IMR-90 (cell line): Measurements from ENCODE around the gene LRP11. TPM values are rescaled to one million over a fixed set of nuclear protein-coding genes. Genes with fewer than 3 reads are reported as not detected.

Experiments used
- ATAC-seq: fragments of 200-7000 bp; cut with Tn5 transposase; 2 replicates; pipeline ENCODE4 v1.9.1; 2020; ENCODE audit warnings: low read depth, mild to moderate bottlenecking, moderate library complexity
- BruUV-seq: library from RNA; stranded (reverse); fragments of 400-500 nt; replicated peaks from 2 replicates; lab custom pipeline; 2021; lab: Mats Ljungman, UMichigan
- CTCF ChIA-PET: fragments of 300-600 bp; formaldehyde crosslinking; extraction: SDS; loops from one replicate; lab custom pipeline; 2021; ENCODE audit warnings: antibody characterized with exemption; lab: Yijun Ruan, JAX
- POLR2A ChIA-PET: fragments of 300-600 bp; sonication (Branson Sonifier 250); formaldehyde crosslinking; loops from one replicate; lab custom pipeline; 2022; ENCODE audit warnings: antibody characterized with exemption; ENCODE audit not compliant: unreplicated experiment; lab: Charles Lee
- DNase-seq: peaks from one replicate; pipeline ENCODE4 v3.0.0; 2013
- H2AFZ ChIP-seq: replicated peaks from 2 replicates; pipeline ENCODE3; 2013; ENCODE audit warnings: low read length, mild to moderate bottlenecking; ENCODE audit not compliant: poor library complexity
- H2AK5ac ChIP-seq: 2 replicates; pipeline ENCODE4 v1.6.1; 2013; ENCODE audit warnings: low read depth, low read length, inconsistent platforms
- H2AK9ac ChIP-seq: replicated peaks from 2 replicates; pipeline ENCODE3; 2013; ENCODE audit warnings: mild to moderate bottlenecking, low read depth, low read length, moderate library complexity; ENCODE audit not compliant: poor library complexity
- H2BK120ac ChIP-seq: 2 replicates; pipeline ENCODE4 v1.6.1; 2013; ENCODE audit warnings: low read depth, low read length, inconsistent platforms
- H2BK15ac ChIP-seq: 3 replicates; pipeline ENCODE4 v1.6.1; 2013; ENCODE audit warnings: low read depth, low read length, inconsistent platforms
- H2BK20ac ChIP-seq: 2 replicates; pipeline ENCODE4 v1.6.1; 2013; ENCODE audit warnings: low read depth, mild to moderate bottlenecking, inconsistent platforms, low read length, moderate library complexity
- H2BK5ac ChIP-seq: 2 replicates; pipeline ENCODE4 v1.6.1; 2013; ENCODE audit warnings: mild to moderate bottlenecking, low read depth, low read length, inconsistent platforms; ENCODE audit not compliant: poor library complexity, severe bottlenecking
- H3K14ac ChIP-seq: replicated peaks from 2 replicates; pipeline ENCODE4 v1.6.1; 2013; ENCODE audit warnings: low read depth, low read length, inconsistent platforms
- H3K18ac ChIP-seq: 2 replicates; pipeline ENCODE4 v1.6.1; 2013; ENCODE audit warnings: low read depth, low read length, control low read depth
- H3K23ac ChIP-seq: 2 replicates; pipeline ENCODE4 v1.6.1; 2013; ENCODE audit warnings: low read depth, low read length, inconsistent platforms
- H3K27ac ChIP-seq: 2 replicates; pipeline ENCODE4 v1.5.1; 2013; ENCODE audit warnings: mild to moderate bottlenecking, control low read depth, low read length; ENCODE audit not compliant: insufficient read depth
- H3K27me3 ChIP-seq: 2 replicates; pipeline ENCODE4 v1.6.1; 2013; ENCODE audit warnings: low read length; ENCODE audit not compliant: control insufficient read depth, insufficient read depth
- H3K36me3 ChIP-seq: 2 replicates; pipeline ENCODE4 v1.6.1; 2013; ENCODE audit warnings: low read length, mixed read lengths; ENCODE audit not compliant: control insufficient read depth, insufficient read depth
- H3K4ac ChIP-seq: 2 replicates; pipeline ENCODE4 v1.6.1; 2013; ENCODE audit warnings: low read depth, low read length, inconsistent platforms
- H3K4me1 ChIP-seq: 2 replicates; pipeline ENCODE4 v1.6.1; 2013; ENCODE audit warnings: low read length, mixed read lengths; ENCODE audit not compliant: control insufficient read depth, insufficient read depth
- H3K4me2 ChIP-seq: 2 replicates; pipeline ENCODE4 v1.6.1; 2013; ENCODE audit warnings: low read depth, mild to moderate bottlenecking, control low read depth, low read length, moderate library complexity
- H3K4me3 ChIP-seq: 2 replicates; pipeline ENCODE4 v1.5.1; 2013; ENCODE audit warnings: low read depth, mild to moderate bottlenecking, control low read depth, low read length, moderate library complexity; ENCODE audit not compliant: insufficient read depth
- H3K56ac ChIP-seq: 2 replicates; pipeline ENCODE4 v1.6.1; 2013; ENCODE audit warnings: low read length, inconsistent platforms; ENCODE audit not compliant: insufficient read depth; ENCODE audit errors: extremely low read depth
- H3K79me1 ChIP-seq, 2 experiments: 2 replicates each; pipeline ENCODE4 v1.6.1; 2013; ENCODE audit warnings: low read length in 2 of 2, inconsistent platforms in 1 of 2, low read depth in 1 of 2
- H3K9ac ChIP-seq: 2 replicates; pipeline ENCODE4 v1.6.1; 2013; ENCODE audit warnings: low read depth, low read length, control low read depth
- H3K9me1 ChIP-seq: 2 replicates; pipeline ENCODE4 v1.6.1; 2013; ENCODE audit warnings: low read length, inconsistent platforms; ENCODE audit not compliant: insufficient read depth
- H3K9me3 ChIP-seq: 2 replicates; pipeline ENCODE4 v1.6.1; 2013; ENCODE audit warnings: low read length; ENCODE audit not compliant: control insufficient read depth, insufficient read depth
- H4K20me1 ChIP-seq: 2 replicates; pipeline ENCODE4 v1.6.1; 2013; ENCODE audit warnings: low read length, inconsistent platforms; ENCODE audit not compliant: insufficient read depth
- H4K5ac ChIP-seq: 2 replicates; pipeline ENCODE4 v1.6.1; 2013; ENCODE audit warnings: mild to moderate bottlenecking, low read depth, low read length, control low read depth
- H4K8ac ChIP-seq, 2 experiments: 2 replicates each; pipeline ENCODE4 v1.6.1; 2013; ENCODE audit warnings: low read depth in 2 of 2, low read length in 2 of 2, control low read depth in 1 of 2, inconsistent platforms in 1 of 2
- H4K91ac ChIP-seq: 2 replicates; pipeline ENCODE4 v1.6.1; 2013; ENCODE audit warnings: low read depth, low read length, inconsistent platforms; ENCODE audit not compliant: insufficient read depth
- BHLHE40 ChIP-seq: fragments of 150-350 bp; IDR thresholded peaks from 2 replicates; pipeline ENCODE4 v1.6.1; 2016; ENCODE audit warnings: mild to moderate bottlenecking, low read depth, low read length
- CHD1 ChIP-seq: IDR thresholded peaks from 2 replicates; pipeline ENCODE4 v1.6.1; 2012; ENCODE audit warnings: low read depth, low read length, improper control_type of control experiment
- MAFK ChIP-seq: IDR thresholded peaks from 2 replicates; pipeline ENCODE4 v1.6.1; 2012; ENCODE audit warnings: low read depth, low read length, improper control_type of control experiment
- NFE2L2 ChIP-seq: fragments of 150-350 bp; IDR thresholded peaks from 2 replicates; pipeline ENCODE4 v1.6.1; 2016; ENCODE audit warnings: low read depth, mild to moderate bottlenecking, low read length
- RFX5 ChIP-seq: IDR thresholded peaks from 2 replicates; pipeline ENCODE4 v1.8.0; 2012; ENCODE audit warnings: low read depth, mild to moderate bottlenecking, low read length, moderate library complexity
- WGBS, 2 experiments: methylation state at CpG; one replicate each; pipeline versions ENCODE4 v1.1.5 to v1.1.7; 2013; ENCODE audit warnings: missing lambda C conversion rate in 2 of 2; ENCODE audit not compliant: insufficient read length in 1 of 2; ENCODE audit errors: extremely low coverage in 2 of 2; 5-methylcytosine and 5-hydroxymethylcytosine counted together
- dilution Hi-C: fragments of 300-500 bp; cut with HindIII; formaldehyde crosslinking; loops from one replicate; pipeline ENCODE4 v1.14.3; 2018; ENCODE audit warnings: low sequenced_read_pairs; ENCODE audit not compliant: unreplicated experiment
- in situ Hi-C: fragments of 300-500 bp; cut with MboI; formaldehyde crosslinking; loops from 3 replicates; pipeline ENCODE4 v1.14.3; 2019; ENCODE audit warnings: low sequenced_read_pairs, inconsistent platforms, mixed read lengths
- intact Hi-C: fragments of 100-400 bp; cut with micrococcal nuclease; formaldehyde crosslinking; loops from 2 replicates; pipeline ENCODE4 v1.10.0; 2022
- polyA plus RNA-seq, 3 experiments: library from polyadenylated mRNA; depleted of rRNA; stranded (reverse); fragments of >200 nt; gene quantifications; 2 replicates each; pipeline ENCODE4 v1.2.3, GENCODE V29; 2012; ENCODE audit warnings: low replicate concordance in 1 of 3
- total RNA-seq: library from RNA; depleted of rRNA; stranded (reverse); fragments of >200 nt; gene quantifications from 2 replicates; pipeline ENCODE4 v1.2.3, GENCODE V29; 2012
- TF ChIP-seq, protein P1 (sequence below): conservative IDR thresholded peaks from 2 replicates; pipeline ENCODE4 v1.5.1; 2012; ENCODE audit warnings: mild to moderate bottlenecking, low read depth, low read length, improper control_type of control experiment

The LRP11 gene
- total and polyA plus RNA-seq, 2 of the 4 experiments (the other 2 are of a cell fraction): 48.8 to 63.8 TPM

DNA sequence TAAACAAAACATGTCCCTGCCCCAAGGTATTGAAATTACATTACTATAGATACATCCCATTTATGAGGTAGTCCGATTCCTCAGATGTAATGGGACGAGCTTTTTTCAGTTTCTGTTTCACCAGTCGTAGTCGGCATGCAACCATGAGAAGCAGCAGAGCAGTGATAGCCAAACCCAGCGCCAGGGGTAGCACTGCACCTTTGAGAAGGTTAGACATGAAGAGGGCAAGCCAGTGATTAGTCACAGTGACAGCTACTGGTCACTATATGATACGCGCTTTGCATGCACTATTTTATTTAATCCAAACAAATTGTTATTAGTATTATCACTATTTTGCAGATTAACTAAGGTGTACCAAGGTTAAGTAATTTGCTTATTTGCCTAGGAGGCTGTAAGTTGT lies 43.7 kb downstream of the LRP11 start:
- in situ Hi-C loops (no loop called here), dilution Hi-C loops (no loop called here), intact Hi-C loops (no loop called here)
- Histone ChIP-seq H3K36me3 (peaks cover 23% of the 10 kb centered on the region), H2BK120ac (no peak overlapping the region), H3K9ac (no peak overlapping the region), H2AFZ (no peak overlapping the region), H3K14ac (no peak overlapping the region), H3K23ac (no peak overlapping the region), H2BK5ac (no peak overlapping the region), H3K18ac (no peak overlapping the region), H3K4me2 (no peak overlapping the region), H4K91ac (no peak overlapping the region), H3K56ac (no peak overlapping the region), H4K20me1 (no peaks in the 10 kb centered on the region), H3K27ac (no peak overlapping the region), H3K27me3 (no peaks in the 10 kb centered on the region), H3K9me3 (no peaks in the 10 kb centered on the region), H2AK5ac (no peak overlapping the region), H3K79me1 (no peaks in the 10 kb centered on the region; a peak in 1 of 4 replicates), H2BK20ac (no peak overlapping the region), H3K4me1 (no peaks in the 10 kb centered on the region), H4K5ac (no peak overlapping the region), H3K9me1 (0 out of 2 replicates have a peak, but pooled peaks cover 5% of the 10 kb centered on the region), H4K8ac (no peak overlapping the region), H2AK9ac (no peak overlapping the region), H2BK15ac (no peak overlapping the region), H3K4ac (no peak overlapping the region), H3K4me3 (no peak overlapping the region)
- ChIA-PET POLR2A (no interaction called here), CTCF (no interaction called here)
- TF ChIP-seq NFE2L2 (no peak), BHLHE40 (no peak), MAFK (no peak), CHD1 (no peak), RFX5 (no peak)
- TF ChIP-seq, protein P1, sequence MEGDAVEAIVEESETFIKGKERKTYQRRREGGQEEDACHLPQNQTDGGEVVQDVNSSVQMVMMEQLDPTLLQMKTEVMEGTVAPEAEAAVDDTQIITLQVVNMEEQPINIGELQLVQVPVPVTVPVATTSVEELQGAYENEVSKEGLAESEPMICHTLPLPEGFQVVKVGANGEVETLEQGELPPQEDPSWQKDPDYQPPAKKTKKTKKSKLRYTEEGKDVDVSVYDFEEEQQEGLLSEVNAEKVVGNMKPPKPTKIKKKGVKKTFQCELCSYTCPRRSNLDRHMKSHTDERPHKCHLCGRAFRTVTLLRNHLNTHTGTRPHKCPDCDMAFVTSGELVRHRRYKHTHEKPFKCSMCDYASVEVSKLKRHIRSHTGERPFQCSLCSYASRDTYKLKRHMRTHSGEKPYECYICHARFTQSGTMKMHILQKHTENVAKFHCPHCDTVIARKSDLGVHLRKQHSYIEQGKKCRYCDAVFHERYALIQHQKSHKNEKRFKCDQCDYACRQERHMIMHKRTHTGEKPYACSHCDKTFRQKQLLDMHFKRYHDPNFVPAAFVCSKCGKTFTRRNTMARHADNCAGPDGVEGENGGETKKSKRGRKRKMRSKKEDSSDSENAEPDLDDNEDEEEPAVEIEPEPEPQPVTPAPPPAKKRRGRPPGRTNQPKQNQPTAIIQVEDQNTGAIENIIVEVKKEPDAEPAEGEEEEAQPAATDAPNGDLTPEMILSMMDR: no peak
- WGBS, 2 experiments: 100% methylated on average over 3 of the region's 7 CpGs; no CpG with 5 or more reads in 1 of the 2 experiments
- no peak for DNase-seq
- no peak for ATAC-seq
- BruUV-seq: no TSS peak
